GM12865 (cell line): ENCODE measurements around the gene TMEM39B.
"Not testable (repeated sequence)": the region's sequence is repeated elsewhere in the genome, so short reads cannot be mapped to it uniquely, and the experiment has no call there.

Source experiments
- DNase-seq: peaks from one replicate; pipeline ENCODE4 v3.0.0; 2010; ENCODE audit warnings: low read depth
- H3K4me3 ChIP-seq: 2 replicates; pipeline ENCODE4 v1.5.1; 2011; ENCODE audit warnings: mild to moderate bottlenecking, low read depth, low read length, control low read depth
- CTCF ChIP-seq: IDR thresholded peaks from 2 replicates; pipeline ENCODE4 v1.5.1; 2011; ENCODE audit warnings: low read length, control low read depth, low read depth, inconsistent platforms; ENCODE audit not compliant: insufficient read depth; ENCODE audit errors: missing control alignments

Gene TMEM39B

GRCh38 chr1:32142446-32143301, 69.9 kb downstream of the TMEM39B start:
- TF ChIP-seq CTCF, result no peak
- no peak for DNase-seq
- H3K4me3 ChIP-seq, result no peak overlapping the region

- H3K4me3 ChIP-seq, DNase-seq: not testable (repeated sequence)
Observed at GRCh38 chr1:32143302-32143695, 70.6 kb downstream of the TMEM39B start.

- no peak for TF ChIP-seq CTCF
- H3K4me3 ChIP-seq, result no peak overlapping the region
- no peak for DNase-seq
Observed at GRCh38 chr1:32144033-32144432, 71.3 kb downstream of the TMEM39B start.

GRCh38 chr1:32147799-32148198, 75.1 kb downstream of the TMEM39B start:
- DNase-seq, H3K4me3 ChIP-seq: not testable (repeated sequence)

- TF ChIP-seq CTCF, result no peak
- H3K4me3 ChIP-seq, result no peak overlapping the region
- DNase-seq, result no peak
Observed at GRCh38 chr1:32150847-32151246, 78.1 kb downstream of the TMEM39B start.

- DNase-seq, result no peak
- no peak overlapping the region for H3K4me3 ChIP-seq
- TF ChIP-seq CTCF, result no peak
Observed at GRCh38 chr1:32151319-32151787, 78.6 kb downstream of the TMEM39B start.
